Trophoblast cell (in vitro differentiated cells and primary cell): ENCODE data around the gene GPR68.

Experiments
- DNase-seq, 2 donors: peaks; one replicate each; pipeline ENCODE4 v3.0.0-alpha.2; 2016
- H2AFZ ChIP-seq: 2 replicates; pipeline ENCODE4 v1.6.1; 2013; ENCODE audit warnings: low read length, moderate library complexity, mild to moderate bottlenecking; ENCODE audit not compliant: insufficient read depth, poor library complexity
- H2AK5ac ChIP-seq: 2 replicates; pipeline ENCODE4 v1.6.1; 2013; ENCODE audit warnings: mild to moderate bottlenecking, low read length
- H2BK120ac ChIP-seq: 2 replicates; pipeline ENCODE4 v1.6.1; 2013; ENCODE audit warnings: low read length, mild to moderate bottlenecking, moderate library complexity; ENCODE audit not compliant: insufficient read depth, poor library complexity
- H2BK12ac ChIP-seq: 2 replicates; pipeline ENCODE4 v1.6.1; 2013; ENCODE audit warnings: mild to moderate bottlenecking, low read length, moderate library complexity
- H2BK5ac ChIP-seq: 2 replicates; pipeline ENCODE4 v1.6.1; 2013; ENCODE audit warnings: low read length, low read depth, moderate library complexity, mild to moderate bottlenecking; ENCODE audit not compliant: poor library complexity
- H3K14ac ChIP-seq: 2 replicates; pipeline ENCODE4 v1.6.1; 2013; ENCODE audit warnings: mild to moderate bottlenecking, low read length
- H3K18ac ChIP-seq: 2 replicates; pipeline ENCODE4 v1.6.1; 2013; ENCODE audit warnings: mild to moderate bottlenecking, low read length
- H3K23ac ChIP-seq: 2 replicates; pipeline ENCODE4 v1.6.1; 2013; ENCODE audit warnings: low read length
- H3K27ac ChIP-seq: 2 replicates; pipeline ENCODE4 v1.5.1; 2013; ENCODE audit warnings: low read depth, mild to moderate bottlenecking, inconsistent platforms, low read length, moderate library complexity
- H3K27me3 ChIP-seq: 2 replicates; pipeline ENCODE4 v1.6.1; 2013; ENCODE audit warnings: inconsistent platforms, mild to moderate bottlenecking, low read length, moderate library complexity; ENCODE audit not compliant: insufficient read depth
- H3K36me3 ChIP-seq, 2 experiments: 1 replicate in 1 of 2; 2 replicates in 1 of 2; pipeline ENCODE4 v1.6.1; 2013; ENCODE audit warnings: low read length in 2 of 2, mild to moderate bottlenecking in 2 of 2, moderate library complexity in 1 of 2; ENCODE audit not compliant: insufficient read depth in 2 of 2, control insufficient read depth in 1 of 2
- H3K4ac ChIP-seq: 2 replicates; pipeline ENCODE4 v1.6.1; 2013; ENCODE audit warnings: low read depth, mild to moderate bottlenecking, low read length, moderate library complexity
- H3K4me1 ChIP-seq, 2 experiments: 1 replicate in 1 of 2; 2 replicates in 1 of 2; pipeline ENCODE4 v1.6.1; 2013; ENCODE audit warnings: low read length in 2 of 2, mild to moderate bottlenecking in 2 of 2, moderate library complexity in 1 of 2; ENCODE audit not compliant: insufficient read depth in 2 of 2, control insufficient read depth in 1 of 2
- H3K4me2 ChIP-seq: 2 replicates; pipeline ENCODE4 v1.6.1; 2013; ENCODE audit warnings: inconsistent platforms, mild to moderate bottlenecking, low read length, moderate library complexity
- H3K4me3 ChIP-seq: 2 replicates; pipeline ENCODE4 v1.5.1; 2013; ENCODE audit warnings: mild to moderate bottlenecking, low read depth, low read length, inconsistent platforms
- H3K79me1 ChIP-seq: one replicate; pipeline ENCODE4 v1.6.1; 2013; ENCODE audit warnings: low read length
- H3K79me2 ChIP-seq: 2 replicates; pipeline ENCODE4 v1.6.1; 2013; ENCODE audit warnings: low read length, mild to moderate bottlenecking; ENCODE audit not compliant: control insufficient read depth, insufficient read depth, poor library complexity
- H3K9ac ChIP-seq: 2 replicates; pipeline ENCODE4 v1.6.1; 2013; ENCODE audit warnings: mild to moderate bottlenecking, low read length
- H3K9me3 ChIP-seq: 2 replicates; pipeline ENCODE4 v1.6.1; 2013; ENCODE audit warnings: low read depth, mild to moderate bottlenecking, control low read depth, inconsistent platforms, low read length; ENCODE audit not compliant: insufficient read depth
- H4K12ac ChIP-seq: 2 replicates; pipeline ENCODE4 v1.6.1; 2013; ENCODE audit warnings: low read depth, mild to moderate bottlenecking, low read length, moderate library complexity
- H4K8ac ChIP-seq: 2 replicates; pipeline ENCODE4 v1.6.1; 2013; ENCODE audit warnings: low read depth, mild to moderate bottlenecking, low read length, moderate library complexity
- H4K91ac ChIP-seq: one replicate; pipeline ENCODE4 v1.6.1; 2013; ENCODE audit warnings: low read depth, mild to moderate bottlenecking, low read length, moderate library complexity
- WGBS: extraction: QIAGEN DNeasy Blood & Tissue Kit; methylation state at CpG from one replicate; pipeline ENCODE4 v1.1.7; 2013; ENCODE audit warnings: missing lambda C conversion rate; ENCODE audit not compliant: insufficient read length, insufficient coverage; ENCODE audit errors: extremely low coverage; 5-methylcytosine and 5-hydroxymethylcytosine counted together

GPR68 gene

GRCh38 chr14:91273273-91273884 lies 28.9 kb upstream of the GPR68 start:
- Histone ChIP-seq H4K91ac (no peak overlapping the region), H3K18ac (no peak overlapping the region), H3K4me1 (no peaks in the 10 kb centered on the region), H3K23ac (no peak overlapping the region), H2AFZ (no peak overlapping the region), H3K79me1 (no peaks in the 10 kb centered on the region), H2BK5ac (no peak overlapping the region), H2BK12ac (no peak overlapping the region), H4K12ac (no peak overlapping the region), H3K9me3 (no peaks in the 10 kb centered on the region), H3K4me3 (no peak overlapping the region), H2BK120ac (no peak overlapping the region), H3K27me3 (no peaks in the 10 kb centered on the region), H4K8ac (no peak overlapping the region), H3K27ac (no peak overlapping the region), H3K14ac (no peak overlapping the region), H3K4me2 (no peak overlapping the region), H3K9ac (no peak overlapping the region), H3K4ac (no peak overlapping the region), H3K79me2 (no peaks in the 10 kb centered on the region), H3K36me3 (peaks cover 6 to 9% of the 10 kb centered on the region in 2 experiments), H2AK5ac (no peak overlapping the region)
- DNase-seq, result no peak
- no CpG with 5 or more reads among the region's 27 CpGs for WGBS

- Histone ChIP-seq H3K27me3 (no peaks in the 10 kb centered on the region), H3K79me1 (no peaks in the 10 kb centered on the region), H2BK120ac (no peak overlapping the region), H2AFZ (no peak overlapping the region), H3K14ac (no peak overlapping the region), H3K4me2 (no peak overlapping the region), H3K4me1 (no peaks in the 10 kb centered on the region), H3K23ac (no peak overlapping the region), H4K8ac (no peak overlapping the region), H2BK5ac (no peak overlapping the region), H3K4me3 (no peak overlapping the region), H2AK5ac (no peak overlapping the region), H4K91ac (no peak overlapping the region), H4K12ac (no peak overlapping the region), H3K36me3 (peaks cover 5 to 6% of the 10 kb centered on the region in 2 experiments), H3K79me2 (no peaks in the 10 kb centered on the region), H2BK12ac (no peak overlapping the region), H3K27ac (no peak overlapping the region), H3K18ac (no peak overlapping the region), H3K9me3 (no peaks in the 10 kb centered on the region), H3K9ac (no peak overlapping the region), H3K4ac (no peak overlapping the region)
- WGBS, result no CpG with 5 or more reads among the region's 43 CpGs
- DNase-seq, result no peak
Observed at GRCh38 chr14:91272341-91273272, 28.1 kb upstream of the GPR68 start.

DNA sequence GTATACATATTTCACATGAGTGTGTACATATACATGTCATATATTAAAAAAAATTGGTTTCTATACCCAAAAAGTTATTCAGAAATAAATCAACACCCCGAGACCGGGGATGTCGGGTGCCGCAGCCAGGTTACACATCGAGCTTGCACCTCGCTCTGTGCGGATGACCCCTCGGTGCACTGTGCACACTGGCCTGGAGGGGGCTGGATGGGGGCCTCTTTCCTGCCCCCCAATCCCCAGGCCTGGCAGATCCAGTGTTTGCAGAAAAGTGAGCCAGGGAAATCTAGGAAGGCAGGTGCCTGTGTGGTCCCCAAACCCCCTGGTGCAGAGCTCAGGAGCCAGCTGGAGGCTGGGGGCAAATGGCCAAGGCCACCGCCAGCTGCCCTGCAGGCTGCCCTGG lies 27.1 kb upstream of the GPR68 start:
- Histone ChIP-seq H3K9ac (no peak overlapping the region), H2AFZ (no peak overlapping the region), H4K8ac (no peak overlapping the region), H2AK5ac (no peak overlapping the region), H3K27ac (no peak overlapping the region), H3K36me3 (peaks cover 3 to 6% of the 10 kb centered on the region in 2 experiments), H3K27me3 (no peaks in the 10 kb centered on the region), H4K12ac (no peak overlapping the region), H2BK5ac (no peak overlapping the region), H3K14ac (no peak overlapping the region), H3K79me2 (no peaks in the 10 kb centered on the region), H3K4me3 (no peak overlapping the region), H3K9me3 (no peaks in the 10 kb centered on the region), H4K91ac (no peak overlapping the region), H3K79me1 (no peaks in the 10 kb centered on the region), H2BK120ac (no peak overlapping the region), H3K23ac (no peak overlapping the region), H3K4me1 (no peaks in the 10 kb centered on the region), H3K4ac (no peak overlapping the region), H2BK12ac (no peak overlapping the region), H3K18ac (no peak overlapping the region), H3K4me2 (no peak overlapping the region)
- no peak for DNase-seq
- no CpG with 5 or more reads among the region's 9 CpGs for WGBS

- Histone ChIP-seq H3K27ac (no peak overlapping the region), H3K4me2 (no peak overlapping the region), H2AK5ac (no peak overlapping the region), H3K9me3 (no peaks in the 10 kb centered on the region), H3K18ac (no peak overlapping the region), H3K23ac (no peak overlapping the region), H3K27me3 (no peaks in the 10 kb centered on the region), H2BK5ac (no peak overlapping the region), H3K4ac (no peak overlapping the region), H4K12ac (no peak overlapping the region), H3K4me1 (no peaks in the 10 kb centered on the region), H4K8ac (no peak overlapping the region), H3K4me3 (no peak overlapping the region), H3K79me2 (no peaks in the 10 kb centered on the region), H3K14ac (no peak overlapping the region), H3K36me3 (peaks cover 3 to 6% of the 10 kb centered on the region in 2 experiments), H2AFZ (no peak overlapping the region), H3K79me1 (no peaks in the 10 kb centered on the region), H2BK120ac (no peak overlapping the region), H2BK12ac (no peak overlapping the region), H3K9ac (no peak overlapping the region), H4K91ac (no peak overlapping the region)
- WGBS, result no CpG with 5 or more reads among the region's 8 CpGs
- no peak for DNase-seq
Observed at GRCh38 chr14:91270619-91271018, 26.1 kb upstream of the GPR68 start.
